B cell (primary cell): ENCODE measurements around the gene DCTD. TPM values are rescaled to one million over a fixed set of nuclear protein-coding genes. Genes with fewer than 3 reads are reported as not detected.

Source experiments
- ATAC-seq: fragments of 200-7000 bp; cut with Tn5 transposase; one replicate; pipeline ENCODE4 v1.10.0; 2021; ENCODE audit warnings: low read depth, mild to moderate bottlenecking, moderate number of reproducible peaks, moderate library complexity
- CTCF ChIA-PET: fragments of 350-600 bp; sonication (Branson Sonifier 250); formaldehyde crosslinking; loops from one replicate; lab custom pipeline; 2021; ENCODE audit warnings: antibody characterized with exemption, inconsistent platforms; lab: Charles Lee
- POLR2A ChIA-PET: fragments of 350-600 bp; sonication (Branson Sonifier 250); formaldehyde crosslinking; loops from one replicate; lab custom pipeline; 2021; ENCODE audit warnings: antibody characterized with exemption; lab: Charles Lee
- DNase-seq: peaks from one replicate; pipeline ENCODE4 v3.0.0; 2013
- H2AFZ ChIP-seq: 2 replicates; pipeline ENCODE4 v1.6.1; 2012; ENCODE audit warnings: mild to moderate bottlenecking, low read depth, low read length; ENCODE audit not compliant: insufficient read depth, poor library complexity, severe bottlenecking
- H3K27ac ChIP-seq, 2 donors: 1 replicate in 1 of 2; 2 replicates in 1 of 2; pipeline ENCODE4 v1.5.1; 2012 to 2013; ENCODE audit warnings: low read length in 2 of 2, mild to moderate bottlenecking in 2 of 2, moderate library complexity in 1 of 2
- H3K27me3 ChIP-seq, 4 experiments: fragments of 200-600 bp in 1 of 4; sonication (generic) in 1 of 4; replicated peaks in 1 of 4; 1 replicate in 2 of 4; 2 replicates in 2 of 4; pipeline versions ENCODE4 v1.6.1 to v1.7.0; 2013 to 2016; ENCODE audit warnings: low read length in 3 of 4, mild to moderate bottlenecking in 2 of 4, mixed read lengths in 1 of 4, moderate library complexity in 1 of 4; ENCODE audit not compliant: insufficient read depth in 4 of 4, control insufficient read depth in 3 of 4; ENCODE audit errors: control extremely low read depth in 1 of 4
- H3K36me3 ChIP-seq, 2 experiments: replicated peaks in 1 of 2; 1 replicate in 1 of 2; 2 replicates in 1 of 2; pipeline versions ENCODE4 v1.6.1 to v1.7.1; 2013; ENCODE audit warnings: low read length in 1 of 2; ENCODE audit not compliant: insufficient read depth in 2 of 2, control insufficient read depth in 1 of 2; ENCODE audit errors: control extremely low read depth in 1 of 2, extremely low read depth in 1 of 2
- H3K4me1 ChIP-seq, 2 donors: fragments of 200-600 bp in 1 of 2; sonication (generic) in 1 of 2; 1 replicate in 1 of 2; 2 replicates in 1 of 2; pipeline versions ENCODE4 v1.5.1 to v1.6.1; 2013 to 2017; ENCODE audit warnings: low read length in 2 of 2; ENCODE audit not compliant: control insufficient read depth in 2 of 2, insufficient read depth in 2 of 2
- H3K4me2 ChIP-seq: replicated peaks from 2 replicates; pipeline ENCODE3; 2012; ENCODE audit warnings: mild to moderate bottlenecking, low read depth, low read length; ENCODE audit not compliant: poor library complexity, severe bottlenecking
- H3K4me3 ChIP-seq, 5 experiments: fragments of 200-600 bp in 1 of 5; sonication (generic) in 1 of 5; 1 replicate in 3 of 5; 2 replicates in 2 of 5; pipeline versions ENCODE4 v1.5.1 to v1.7.0; 2011 to 2016; ENCODE audit warnings: low read length in 4 of 5, mild to moderate bottlenecking in 4 of 5, low read depth in 2 of 5, control low read depth in 1 of 5, moderate library complexity in 1 of 5; ENCODE audit not compliant: insufficient read depth in 1 of 5; ENCODE audit errors: control extremely low read depth in 1 of 5, extremely low read depth in 1 of 5
- H3K79me2 ChIP-seq: fragments of 200-600 bp; sonication (generic); one replicate; pipeline ENCODE4 v1.6.0; 2016; ENCODE audit warnings: low read length; ENCODE audit not compliant: control insufficient read depth, insufficient read depth
- H3K9ac ChIP-seq: fragments of 200-600 bp; sonication (generic); 2 replicates; pipeline ENCODE4 v1.6.1; 2017; ENCODE audit warnings: mild to moderate bottlenecking, low read length, moderate library complexity
- H3K9me3 ChIP-seq, 3 donors: one replicate each; pipeline versions ENCODE4 v1.6.1 to v1.7.1; 2013; ENCODE audit warnings: low read length in 2 of 3; ENCODE audit not compliant: control insufficient read depth in 2 of 3, insufficient read depth in 1 of 3; ENCODE audit errors: control extremely low read depth in 1 of 3
- H4K20me1 ChIP-seq: 2 replicates; pipeline ENCODE4 v1.6.0; 2012; ENCODE audit warnings: mild to moderate bottlenecking, low read length; ENCODE audit not compliant: insufficient read depth, control insufficient read depth, poor library complexity, severe bottlenecking
- H3K27ac Mint-ChIP-seq: one replicate; pipeline ENCODE4 v1.8.0; 2021; ENCODE audit warnings: mixed read lengths
- H3K27me3 Mint-ChIP-seq: one replicate; pipeline ENCODE4 v1.8.0; 2021; ENCODE audit warnings: mixed read lengths
- H3K4me1 Mint-ChIP-seq: one replicate; pipeline ENCODE4 v1.8.0; 2021; ENCODE audit warnings: mixed read lengths
- H3K4me3 Mint-ChIP-seq: one replicate; pipeline ENCODE4 v1.8.0; 2021; ENCODE audit warnings: mixed read lengths
- H3K9me3 Mint-ChIP-seq: one replicate; pipeline ENCODE4 v1.8.0; 2022; ENCODE audit warnings: mixed read lengths; ENCODE audit not compliant: insufficient read depth
- EZH2 ChIP-seq: IDR thresholded peaks from 2 replicates; pipeline ENCODE4 v1.6.1; 2012; ENCODE audit warnings: borderline replicate concordance, low read depth, mild to moderate bottlenecking, moderate library complexity, low read length; ENCODE audit not compliant: insufficient read depth, poor library complexity, severe bottlenecking
- WGBS: methylation state at CpG from one replicate; pipeline ENCODE4 v1.1.5; 2013; ENCODE audit warnings: missing lambda C conversion rate; ENCODE audit not compliant: insufficient coverage; 5-methylcytosine and 5-hydroxymethylcytosine counted together
- intact Hi-C: fragments of 100-400 bp; cut with micrococcal nuclease; formaldehyde crosslinking; loops from one replicate; pipeline ENCODE4 v1.10.0; 2022
- polyA plus RNA-seq: library from polyadenylated mRNA; depleted of rRNA; stranded (reverse); fragments of >200 nt; gene quantifications from 2 replicates; pipeline ENCODE4 v1.2.3, GENCODE V29; 2012
- total RNA-seq, 2 donors: library from RNA; stranded (reverse); fragments of 120-200 nt in 1 of 2; gene quantifications; 1 replicate in 1 of 2; 2 replicates in 1 of 2; pipeline versions ENCODE4 v1.2.3 to v1.2.4, GENCODE V29; 2013 to 2022
- TF ChIP-seq, protein P1 (sequence below): fragments of 200-600 bp; IDR thresholded peaks from one replicate; pipeline ENCODE4 v1.8.0; 2022; ENCODE audit warnings: antibody characterized with exemption, mild to moderate bottlenecking

The DCTD gene
- total and polyA plus RNA-seq, 2 donors (not counting 1 experiment from before 2014, with no cell fraction given) = 61.0 to 75.8 TPM

GRCh38 chr4:182927505-182927904, 10.3 kb upstream of the DCTD start:
- H3K4me3 ChIP-seq = no peak overlapping the region
- no peak overlapping the region for H3K4me2 ChIP-seq
- H3K9ac ChIP-seq = no peak overlapping the region
- no peak overlapping the region for H3K27ac ChIP-seq
- Mint-ChIP-seq H3K27ac (no peak overlapping the region), H3K4me1 (no peaks in the 10 kb centered on the region), H3K4me3 (no peak overlapping the region), H3K27me3 (peaks cover 18% of the 10 kb centered on the region), H3K9me3 (no peaks in the 10 kb centered on the region)
- H3K27me3 ChIP-seq = peaks cover 0 to 8% (median 4%) of the 10 kb centered on the region in 4 experiments
- no peaks in the 10 kb centered on the region for H3K36me3 ChIP-seq
- intact Hi-C loops = loop anchor here (10.0 kb wide), 1 partner anchor 1623 kb away; no protein-coding TSS in a partner anchor
- no peaks in the 10 kb centered on the region for H3K4me1 ChIP-seq
- H3K9me3 ChIP-seq = no peaks in the 10 kb centered on the region
- DNase-seq = no peak
- no CpG with 5 or more reads among the region's 3 CpGs for WGBS
- ChIA-PET POLR2A (no interaction called here), CTCF (interaction anchor here (0.6 to 2.9 kb wide), 4 partner anchors 12 to 1784 kb away, joined by 3 to 17 read pairs (median 7); no protein-coding TSS in a partner anchor)
- TF ChIP-seq, protein P1, sequence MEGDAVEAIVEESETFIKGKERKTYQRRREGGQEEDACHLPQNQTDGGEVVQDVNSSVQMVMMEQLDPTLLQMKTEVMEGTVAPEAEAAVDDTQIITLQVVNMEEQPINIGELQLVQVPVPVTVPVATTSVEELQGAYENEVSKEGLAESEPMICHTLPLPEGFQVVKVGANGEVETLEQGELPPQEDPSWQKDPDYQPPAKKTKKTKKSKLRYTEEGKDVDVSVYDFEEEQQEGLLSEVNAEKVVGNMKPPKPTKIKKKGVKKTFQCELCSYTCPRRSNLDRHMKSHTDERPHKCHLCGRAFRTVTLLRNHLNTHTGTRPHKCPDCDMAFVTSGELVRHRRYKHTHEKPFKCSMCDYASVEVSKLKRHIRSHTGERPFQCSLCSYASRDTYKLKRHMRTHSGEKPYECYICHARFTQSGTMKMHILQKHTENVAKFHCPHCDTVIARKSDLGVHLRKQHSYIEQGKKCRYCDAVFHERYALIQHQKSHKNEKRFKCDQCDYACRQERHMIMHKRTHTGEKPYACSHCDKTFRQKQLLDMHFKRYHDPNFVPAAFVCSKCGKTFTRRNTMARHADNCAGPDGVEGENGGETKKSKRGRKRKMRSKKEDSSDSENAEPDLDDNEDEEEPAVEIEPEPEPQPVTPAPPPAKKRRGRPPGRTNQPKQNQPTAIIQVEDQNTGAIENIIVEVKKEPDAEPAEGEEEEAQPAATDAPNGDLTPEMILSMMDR = no peak
- TF ChIP-seq EZH2 = no peak
- H2AFZ ChIP-seq = no peak overlapping the region
- H3K79me2 ChIP-seq = no peaks in the 10 kb centered on the region
- no peak for ATAC-seq
- H4K20me1 ChIP-seq = no peaks in the 10 kb centered on the region

GRCh38 chr4:182925855-182926254, 8.7 kb upstream of the DCTD start:
- no peak for ATAC-seq
- H3K27me3 Mint-ChIP-seq = peaks cover 25% of the 10 kb centered on the region
- Histone ChIP-seq H3K27me3 (peaks cover 0 to 11% (median 6%) of the 10 kb centered on the region in 4 experiments), H3K4me2 (no peak overlapping the region), H3K9me3 (no peaks in the 10 kb centered on the region), H3K9ac (no peak overlapping the region), H4K20me1 (no peaks in the 10 kb centered on the region), H3K4me1 (no peaks in the 10 kb centered on the region), H3K27ac (no peak overlapping the region), H3K4me3 (no peak overlapping the region), H3K36me3 (no peaks in the 10 kb centered on the region), H3K79me2 (no peaks in the 10 kb centered on the region), H2AFZ (no peak overlapping the region)
- H3K9me3 Mint-ChIP-seq = no peaks in the 10 kb centered on the region
- ChIA-PET CTCF (interaction anchor here (0.7 to 2.9 kb wide), 17 partner anchors 12 to 1783 kb away, joined by 3 to 27 read pairs (median 4); partner anchors contain the start of gene CDKN2AIP), POLR2A (no interaction called here)
- H3K27ac Mint-ChIP-seq = no peak overlapping the region
- intact Hi-C loops = loop anchor here (1.0 to 10.0 kb wide), 2 partner anchors 9 to 1621 kb away; partner anchors contain the start of gene DCTD
- TF ChIP-seq, protein P1 = no peak
- TF ChIP-seq EZH2 = no peak
- no peak for DNase-seq
- 92% methylated on average over 1 of the region's 1 CpG for WGBS
- H3K4me3 Mint-ChIP-seq = no peak overlapping the region
- no peaks in the 10 kb centered on the region for H3K4me1 Mint-ChIP-seq
